Stimulated activated CD4-positive, alpha-beta T cell treated with anti-CD3 and anti-CD28 coated beads, TNF-alpha, amount 100 ng/mL, for 24 hours (primary cell): ENCODE data around the gene ANGPTL8.

Experiments used
- DNase-seq, 3 experiments: peaks; one replicate each; pipeline ENCODE4 v3.0.0-alpha.2; 2020; ENCODE audit warnings: low read depth in 3 of 3

ANGPTL8 gene

DNA sequence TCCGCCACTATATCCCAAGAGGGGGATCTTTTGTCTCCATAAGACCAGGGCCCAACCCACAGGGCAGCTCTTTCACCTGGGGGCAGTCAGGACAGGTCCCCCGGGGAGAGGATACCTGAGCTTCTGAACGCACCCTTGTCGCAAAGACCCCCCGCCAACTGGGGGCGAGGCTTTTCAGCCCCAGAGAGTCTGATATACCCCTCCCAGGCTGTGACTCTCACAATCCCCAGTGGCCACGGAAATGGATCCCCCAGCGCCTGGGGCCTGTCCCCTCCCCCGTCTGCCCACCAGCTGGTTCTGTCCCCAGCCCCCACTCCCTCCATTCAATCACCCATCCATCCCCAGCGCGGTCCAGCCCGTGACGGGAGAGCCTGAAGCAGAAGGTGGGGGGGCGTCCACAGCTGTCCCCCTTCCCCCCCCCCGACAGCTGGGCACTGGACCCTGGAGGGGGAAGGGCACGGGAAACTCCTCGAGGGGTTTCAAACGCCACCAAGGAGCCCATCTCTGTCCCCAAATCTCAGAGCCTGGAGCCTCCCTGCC is 22.1 kb downstream of the ANGPTL8 start:
- DNase-seq, result no peak

DNA sequence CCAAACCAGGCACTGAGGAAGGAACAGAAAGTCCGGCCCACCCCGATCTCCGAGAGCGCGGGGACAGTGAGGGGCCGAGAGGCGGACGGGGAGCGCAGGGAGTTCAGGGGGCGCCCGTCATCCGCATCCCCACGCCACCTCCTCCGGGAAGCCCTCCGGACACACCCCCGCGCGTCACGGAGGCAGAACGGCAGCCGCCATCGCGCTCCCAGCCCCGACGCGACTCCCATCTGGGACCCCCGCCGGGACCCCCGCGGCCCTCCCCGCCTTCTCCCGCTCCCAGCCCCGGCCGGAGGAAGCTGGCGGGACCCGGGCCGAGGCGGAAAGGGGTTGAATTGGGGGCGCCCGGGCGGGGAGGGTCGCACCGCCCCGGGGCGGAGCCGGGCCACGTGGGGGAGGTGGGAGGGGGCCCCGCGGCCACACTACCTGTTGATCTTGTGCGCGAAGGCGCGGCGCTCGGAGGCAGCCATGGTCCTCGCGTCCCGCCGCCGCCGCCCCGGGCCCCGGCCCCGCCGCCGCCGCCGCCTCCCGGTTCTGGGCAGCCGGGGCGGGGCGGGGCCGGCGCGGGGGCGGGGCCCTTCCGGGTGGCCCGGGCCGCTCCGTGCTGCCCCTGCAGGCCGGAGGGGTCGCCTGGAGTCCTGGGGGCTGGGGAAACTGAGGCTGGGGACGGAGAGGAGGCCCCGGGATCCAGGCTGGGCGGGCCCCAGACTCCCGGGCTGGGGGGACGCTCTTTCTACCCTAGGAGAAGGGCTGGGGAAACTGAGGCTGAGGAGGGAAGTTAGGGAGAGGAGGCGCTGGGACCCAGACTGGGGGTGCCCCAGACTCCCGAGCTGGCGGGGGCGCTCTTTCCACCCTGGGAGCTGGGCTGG is 22.8 kb downstream of the ANGPTL8 start, which contains the start of gene DOCK6:
DOCK6 (minus strand) TSS at position 554 of the 869 bp plus-strand sequence; CDS start at position 470, 84 bp downstream.
- DNase-seq, result peak in 1 of 3 experiments; percentile 24

DNA sequence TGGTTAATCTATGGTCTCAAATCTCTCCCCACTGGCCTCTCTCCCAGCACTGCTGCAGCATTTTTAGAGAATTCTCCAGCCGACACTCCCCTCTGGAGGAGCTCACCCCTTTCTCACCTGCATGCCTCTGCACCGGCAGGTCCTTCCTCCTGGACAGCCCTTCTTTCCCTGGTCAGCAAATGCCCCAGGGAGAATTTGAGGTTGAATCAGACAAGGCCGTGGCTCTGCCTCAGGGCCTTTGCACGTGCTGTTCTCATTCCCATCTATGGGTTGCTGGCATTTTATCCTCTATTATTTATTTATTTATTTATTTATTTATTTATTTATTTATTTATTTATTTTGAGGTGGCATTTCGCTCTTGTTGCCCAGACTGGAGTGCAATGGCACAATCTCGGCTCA is 24.3 kb downstream of the ANGPTL8 start:
- DNase-seq, result no peak

DNA sequence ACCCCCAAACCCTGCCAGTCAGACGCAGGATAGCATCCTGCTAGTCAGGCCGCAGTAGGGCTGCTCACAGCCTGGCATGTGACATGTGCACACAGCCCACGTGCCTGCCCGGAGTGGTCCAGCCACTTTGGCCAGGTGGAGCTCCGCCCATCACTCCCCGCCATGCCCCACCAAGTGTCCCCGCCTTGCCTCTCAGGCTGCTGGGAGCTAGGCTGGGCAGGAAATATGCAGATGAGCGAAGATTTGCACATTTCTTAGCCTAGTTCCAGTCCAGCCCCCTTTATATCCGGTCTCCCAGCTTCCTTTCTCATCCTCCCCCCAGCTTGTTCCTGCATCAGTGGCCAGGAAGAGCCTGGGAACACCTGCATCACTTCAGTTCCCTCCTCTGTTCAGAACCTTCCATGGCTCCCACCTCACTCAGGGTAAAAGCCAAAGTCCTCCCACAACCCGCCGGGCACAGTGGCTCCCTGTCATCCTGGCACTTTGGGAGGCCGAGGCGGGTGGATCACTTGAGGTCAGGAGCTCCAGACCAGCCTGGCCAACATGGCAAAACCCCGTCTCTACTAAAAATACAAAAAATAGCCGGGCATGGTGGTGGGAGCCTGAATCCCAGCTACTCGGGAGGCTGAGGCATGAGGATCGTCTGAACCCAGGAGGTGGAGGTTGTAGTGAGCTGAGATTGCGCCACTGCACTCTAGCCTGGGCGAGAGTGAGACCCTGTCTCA is 25.2 kb downstream of the ANGPTL8 start:
- DNase-seq, result no peak

DNA sequence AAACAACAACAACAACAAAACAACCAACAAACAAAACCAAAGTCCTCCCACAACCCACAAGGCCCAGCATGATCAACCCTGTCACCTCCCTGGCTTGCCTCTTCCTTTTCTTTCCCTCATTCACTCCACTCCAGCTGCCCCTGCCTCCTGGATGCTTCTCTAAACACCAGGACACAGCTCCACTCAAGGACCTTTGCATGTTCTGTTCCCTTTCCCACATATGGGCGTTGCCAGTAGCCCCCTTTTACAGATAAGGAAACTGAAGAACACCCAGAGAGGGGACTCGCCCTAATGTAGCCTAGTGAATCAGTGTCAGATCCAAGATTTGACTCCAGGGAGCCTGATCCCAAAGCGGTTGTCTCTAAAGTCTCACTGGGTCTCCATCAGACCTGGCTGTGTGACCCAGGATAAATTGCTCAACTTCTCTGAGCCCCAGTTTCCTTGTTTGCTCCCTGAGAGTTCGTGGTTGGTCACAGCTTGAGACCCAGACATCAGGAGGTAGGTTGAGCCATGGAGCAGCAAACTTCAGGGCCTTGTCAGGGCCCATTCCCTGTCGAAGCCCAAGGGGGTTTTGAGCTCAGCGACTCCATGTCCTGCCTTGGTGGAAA is 25.9 kb downstream of the ANGPTL8 start:
- DNase-seq, result no peak

DNA sequence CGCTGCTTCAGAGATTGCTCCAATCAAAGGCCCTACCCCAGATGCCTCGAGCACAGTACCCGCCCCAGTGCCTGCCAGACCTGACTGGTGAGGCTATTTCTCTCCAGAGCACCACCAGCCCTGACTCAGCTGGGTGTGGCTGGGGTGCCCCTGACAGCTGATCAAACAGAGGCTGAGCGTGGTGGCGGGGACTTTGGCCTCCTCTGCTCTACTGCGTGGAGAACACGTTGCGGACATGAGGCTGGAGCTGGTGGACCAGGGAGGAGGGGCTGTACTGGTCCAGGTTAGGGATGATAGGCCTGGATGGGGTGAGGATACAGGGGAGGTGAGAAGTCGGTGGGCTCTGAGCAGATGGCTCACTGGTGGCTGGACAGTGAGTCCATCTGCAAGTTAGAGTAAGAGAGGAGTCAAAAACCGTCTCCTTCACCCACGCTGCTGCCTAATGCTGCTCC is 26.4 kb downstream of the ANGPTL8 start:
- DNase-seq, result no peak

DNA sequence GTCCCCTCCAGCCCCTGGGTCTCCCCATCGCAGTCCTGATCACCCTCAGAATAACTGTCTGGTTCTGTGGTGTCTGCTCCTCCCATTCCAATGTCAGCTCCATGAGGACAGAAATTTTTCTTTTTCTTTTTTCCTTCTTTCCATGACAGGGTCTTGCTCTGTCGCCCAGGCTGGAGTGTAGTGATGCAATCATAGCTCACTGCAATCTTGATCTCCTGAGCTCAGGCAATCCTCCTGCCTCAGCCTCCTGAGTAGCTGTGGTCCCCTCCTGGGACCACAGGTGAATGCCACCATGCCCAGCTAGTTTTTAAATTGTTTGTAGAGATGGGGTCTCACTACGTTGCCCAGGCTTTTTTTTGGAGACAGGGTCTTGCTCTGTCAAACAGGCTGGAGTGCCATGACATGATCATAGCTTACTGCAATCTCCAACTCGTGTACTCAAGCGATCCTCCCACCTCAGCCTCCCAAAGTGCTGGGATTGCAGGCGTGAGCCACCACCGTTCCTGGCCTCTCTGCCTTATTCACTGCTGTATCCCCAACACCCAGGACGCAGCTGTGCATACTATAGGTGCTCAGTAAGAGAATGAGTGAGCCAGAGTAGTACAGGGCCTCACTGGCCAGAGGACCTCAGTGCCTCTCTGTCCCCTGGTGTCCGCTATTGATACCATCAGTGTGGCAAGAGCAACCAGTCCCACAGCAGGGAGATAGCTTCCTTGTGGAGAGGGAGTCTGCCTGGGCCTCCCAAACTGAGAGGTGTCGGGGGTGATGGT is 28.1 kb downstream of the ANGPTL8 start:
- DNase-seq, result no peak

DNA sequence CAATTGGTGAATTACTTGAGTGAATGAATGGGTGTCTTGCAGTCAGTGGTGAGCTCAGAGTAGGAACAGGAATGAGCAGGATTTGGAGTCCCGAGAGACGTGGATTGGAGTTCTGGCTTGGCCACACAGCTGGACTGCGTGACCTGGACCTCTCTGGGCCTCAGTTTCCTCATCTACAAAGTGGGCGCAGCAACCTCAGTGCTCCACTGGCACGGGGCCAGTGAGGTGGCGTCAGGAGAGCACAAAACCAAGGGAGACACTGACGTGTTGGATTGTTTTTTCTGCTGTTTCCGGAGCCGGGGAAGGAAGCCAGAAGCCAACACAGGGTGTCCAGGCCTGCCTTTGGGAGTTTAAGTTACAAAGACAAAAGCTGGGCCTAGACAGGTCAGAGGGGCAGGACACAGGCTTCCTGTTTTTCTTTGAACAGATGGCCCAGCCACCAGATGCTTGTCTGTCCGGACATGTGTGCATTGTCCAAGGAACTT is 29.4 kb downstream of the ANGPTL8 start:
- DNase-seq, result no peak

DNA sequence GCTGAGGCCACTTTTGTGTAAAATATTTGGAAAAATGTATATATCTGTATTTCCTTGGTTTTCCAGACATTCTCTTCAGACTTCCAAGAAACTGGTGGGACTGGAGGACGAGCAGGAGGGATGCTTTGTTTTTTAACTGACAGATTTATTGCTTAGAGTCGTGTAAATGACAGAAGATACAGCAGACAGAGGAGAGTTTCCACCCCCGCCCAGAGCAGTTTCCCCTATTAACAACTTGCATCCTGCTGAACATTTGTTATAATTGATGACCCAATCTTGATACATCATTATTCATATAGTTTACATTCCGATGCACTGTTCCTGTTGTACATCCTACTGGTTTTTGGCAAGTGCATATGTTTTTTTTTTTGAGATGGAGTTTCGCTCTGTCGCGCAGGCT is 30.0 kb downstream of the ANGPTL8 start:
- DNase-seq, result no peak

DNA sequence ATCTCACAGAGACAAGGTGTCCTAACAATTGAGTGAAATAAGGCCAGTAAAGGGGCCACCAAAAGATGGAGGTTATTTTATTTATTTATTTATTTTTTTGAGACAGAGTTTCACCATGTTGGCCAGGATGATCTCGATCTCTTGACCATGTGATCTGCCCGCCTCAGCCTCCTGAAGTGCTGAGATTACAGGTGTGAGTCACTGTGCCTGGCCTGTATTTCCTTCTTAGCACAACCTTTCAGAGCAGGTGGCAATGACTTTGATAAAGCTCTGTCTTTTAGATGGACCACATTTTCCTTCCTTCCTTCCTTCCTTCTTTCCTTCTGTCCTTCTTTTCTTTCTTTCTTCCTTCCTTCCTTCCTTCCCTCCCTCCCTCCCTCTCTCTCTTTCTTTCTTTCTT is 33.9 kb downstream of the ANGPTL8 start:
- DNase-seq, result no peak

DNA sequence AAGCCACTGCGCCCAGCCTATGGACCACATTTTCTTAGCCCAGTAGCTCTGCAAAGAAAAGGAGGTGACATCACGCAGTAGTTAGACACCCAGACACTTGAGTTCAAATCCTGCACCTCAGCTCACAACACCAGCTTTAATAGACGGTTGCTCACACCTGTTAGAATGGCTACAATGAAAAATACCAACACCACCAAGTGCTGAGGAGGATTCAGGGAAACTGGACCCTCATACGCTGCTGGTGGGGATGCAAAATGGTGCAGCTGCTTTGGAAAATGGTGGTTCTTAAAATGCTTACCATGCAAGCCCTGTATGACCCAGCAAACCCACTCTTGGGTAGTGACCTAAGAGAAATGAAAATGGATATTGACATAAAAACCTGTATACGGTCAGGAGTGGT is 34.6 kb downstream of the ANGPTL8 start:
- no peak for DNase-seq

DNA sequence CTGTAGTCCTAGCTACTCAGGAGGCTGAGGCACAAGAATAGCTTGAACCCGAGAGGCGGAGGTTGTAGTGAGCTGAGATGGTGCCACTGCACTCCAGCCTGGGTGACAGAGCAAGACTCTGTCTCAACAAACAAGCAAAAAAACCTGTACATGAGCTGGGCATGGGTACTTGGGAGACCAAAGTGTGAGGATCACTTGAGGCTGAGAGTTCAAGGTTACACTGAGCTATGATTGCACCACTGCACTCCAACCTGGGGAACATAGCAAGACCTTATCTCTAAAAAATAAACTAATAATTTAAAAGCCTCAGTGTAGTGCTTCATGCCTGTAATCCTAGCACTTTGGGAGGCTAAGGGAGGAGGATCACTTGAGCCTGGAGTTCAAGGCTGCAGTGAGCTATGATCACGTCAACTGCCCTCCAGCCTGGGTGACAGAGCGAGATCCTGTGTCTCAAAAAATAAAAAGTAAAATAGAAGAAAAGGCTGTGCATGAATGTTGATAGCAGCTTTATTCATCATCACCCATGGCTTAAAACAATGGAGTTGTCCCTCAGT is 35.2 kb downstream of the ANGPTL8 start:
- DNase-seq, result no peak

DNA sequence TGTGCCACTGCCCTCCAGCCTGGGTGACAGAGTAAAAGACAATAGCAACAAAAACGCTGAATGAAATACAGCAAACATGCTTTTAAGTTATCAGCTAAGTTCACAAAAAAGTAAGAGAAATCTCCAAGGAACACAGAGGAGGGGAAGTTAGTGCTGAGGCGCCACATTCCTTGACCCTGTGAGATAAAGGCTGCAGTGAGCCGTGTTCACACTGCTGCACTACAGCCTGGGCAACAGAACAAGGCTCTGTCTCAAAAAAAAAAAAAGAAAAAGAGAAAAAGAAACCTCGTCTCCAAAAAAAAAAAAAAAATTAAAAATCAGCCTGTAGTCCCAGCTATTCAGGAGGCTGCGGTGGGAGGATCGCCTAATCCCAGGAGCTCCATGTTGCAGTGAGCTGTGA is 39.3 kb downstream of the ANGPTL8 start:
- DNase-seq, result no peak

DNA sequence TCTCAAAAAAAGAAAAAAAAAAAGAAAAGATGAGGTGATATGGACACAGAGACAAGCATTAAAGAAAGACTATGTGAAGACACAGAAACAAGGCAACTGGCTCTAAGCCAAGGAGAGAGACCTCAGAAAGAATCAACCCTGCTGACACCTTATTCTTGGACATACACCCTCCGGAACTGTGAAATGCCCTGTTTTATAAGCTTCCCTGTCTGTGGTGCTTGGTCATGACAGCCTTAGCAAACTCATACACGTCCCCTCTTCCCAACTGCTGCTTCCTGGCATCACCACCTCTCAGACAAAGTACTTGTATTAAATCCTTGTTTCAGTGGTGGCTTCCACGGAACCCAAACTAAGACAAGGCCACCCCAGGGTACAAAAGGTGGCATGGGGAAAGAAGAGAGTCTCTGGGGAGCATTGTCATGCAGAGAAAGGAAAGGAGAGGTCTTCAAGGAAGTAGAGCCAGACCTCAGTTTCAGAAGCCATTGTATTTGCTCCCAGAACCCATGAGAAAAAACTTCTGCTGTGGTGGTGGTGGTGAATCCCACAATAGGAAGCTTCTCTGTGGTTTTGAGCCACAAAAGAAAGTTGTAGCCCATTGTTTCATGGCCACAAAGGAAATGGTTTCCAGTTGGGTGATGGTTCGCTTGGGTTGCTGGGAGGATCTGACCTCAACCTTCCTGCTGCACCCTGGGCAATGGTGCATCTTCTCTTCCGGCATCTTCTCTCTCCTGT is 40.3 kb downstream of the ANGPTL8 start:
- peak in 1 of 3 experiments; percentile 12 for DNase-seq

DNA sequence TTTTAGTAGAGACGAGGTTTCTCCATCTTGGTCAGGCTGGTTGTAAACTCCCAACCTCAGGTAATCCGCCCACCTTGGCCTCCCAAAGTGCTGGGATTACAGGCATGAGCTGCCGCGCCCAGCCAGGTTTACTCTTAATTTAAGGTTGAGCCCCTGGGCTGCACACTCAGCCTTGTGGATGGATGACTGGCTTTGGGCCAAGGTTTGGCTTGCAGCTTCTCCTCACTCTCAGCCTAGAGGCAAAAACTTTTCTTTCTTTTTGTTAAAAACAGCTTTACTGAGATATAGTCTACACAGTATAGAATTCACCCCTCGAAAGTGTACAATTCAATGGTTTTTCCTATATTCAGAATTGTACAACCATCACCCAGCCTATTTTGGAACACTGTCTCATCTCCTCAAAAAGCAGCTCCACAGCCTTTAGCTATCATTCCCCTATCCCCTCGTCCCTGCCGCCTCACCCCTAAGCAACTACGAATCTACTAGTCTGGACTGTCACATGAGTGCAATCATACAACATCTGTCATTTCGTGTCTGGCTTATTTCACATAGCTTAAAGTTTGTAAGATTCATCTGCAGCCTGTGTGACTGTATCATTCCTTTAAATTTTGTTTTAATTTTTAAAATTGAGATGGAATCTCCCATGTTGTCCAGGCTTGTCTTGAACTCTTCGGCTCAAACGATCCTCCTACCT is 42.1 kb downstream of the ANGPTL8 start:
- no peak for DNase-seq

DNA sequence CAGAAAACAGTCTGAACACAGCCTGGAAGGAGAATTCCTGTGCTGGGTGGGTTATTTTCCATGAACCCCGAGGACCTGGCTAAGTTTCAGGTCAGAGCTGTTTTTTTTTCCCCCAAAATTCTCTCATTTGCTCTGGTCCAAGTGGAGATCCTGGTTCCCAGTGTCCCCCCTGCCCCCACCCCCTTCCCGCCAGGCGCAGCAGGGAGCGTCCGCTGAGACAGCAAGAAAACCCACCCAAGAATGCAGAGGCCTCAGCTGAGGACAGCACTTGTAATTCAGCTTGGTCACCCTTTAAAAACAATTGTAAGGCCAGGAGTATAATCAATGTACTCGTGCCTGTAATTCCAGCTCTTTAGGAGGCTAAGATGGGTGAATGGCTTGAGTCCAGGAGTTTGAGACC is 45.1 kb downstream of the ANGPTL8 start:
- DNase-seq, result no peak

DNA sequence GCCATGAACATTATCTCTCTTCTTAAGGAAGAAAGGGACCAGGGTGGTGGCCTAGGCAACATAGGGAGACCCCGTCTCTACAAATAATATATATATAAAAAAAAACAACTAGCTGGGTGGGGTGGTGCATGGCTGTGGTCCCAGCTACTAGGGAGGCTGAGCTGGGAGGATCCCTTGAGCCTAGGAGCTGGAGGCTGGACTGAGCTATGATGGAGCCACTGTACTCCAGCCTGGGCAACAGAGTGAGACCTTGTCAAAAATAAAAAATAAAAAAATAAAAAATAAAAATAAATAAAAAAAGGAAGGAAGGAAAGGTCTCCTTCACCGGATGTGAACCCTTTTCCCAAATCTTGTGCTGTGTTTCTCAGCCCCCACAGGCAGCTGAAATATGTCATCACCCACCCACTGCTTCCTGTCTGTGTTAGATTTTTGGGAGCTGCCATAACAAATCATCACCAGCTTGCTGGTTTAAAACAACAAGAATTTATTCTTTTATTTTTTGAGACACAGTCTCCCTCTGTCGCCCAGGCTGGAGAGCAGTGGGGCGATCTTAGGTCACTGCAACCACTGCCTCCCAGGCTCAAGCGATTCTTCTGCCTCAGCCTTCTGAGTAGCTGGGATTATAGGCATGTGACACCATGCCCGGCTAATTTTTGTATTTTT is 47.0 kb downstream of the ANGPTL8 start:
- no peak for DNase-seq

DNA sequence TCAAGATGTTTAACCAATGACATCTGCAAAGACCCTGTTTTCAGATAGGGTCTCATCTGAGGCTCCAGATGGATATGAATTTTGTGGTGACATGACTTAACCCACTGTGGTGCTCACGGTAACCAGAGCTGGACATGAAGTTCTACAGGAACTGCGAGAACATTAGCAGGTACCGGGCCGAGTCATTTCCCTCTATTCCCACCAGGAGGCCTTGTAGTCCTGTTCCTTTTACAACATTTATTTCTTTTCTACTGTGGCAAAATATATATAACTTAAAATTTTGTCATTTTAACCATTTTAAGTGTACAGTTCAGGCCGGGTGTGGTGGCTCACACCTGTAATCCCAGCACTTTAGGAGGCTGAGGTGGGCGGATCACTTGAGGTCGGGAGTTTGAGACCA is 48.9 kb downstream of the ANGPTL8 start:
- DNase-seq, result no peak

DNA sequence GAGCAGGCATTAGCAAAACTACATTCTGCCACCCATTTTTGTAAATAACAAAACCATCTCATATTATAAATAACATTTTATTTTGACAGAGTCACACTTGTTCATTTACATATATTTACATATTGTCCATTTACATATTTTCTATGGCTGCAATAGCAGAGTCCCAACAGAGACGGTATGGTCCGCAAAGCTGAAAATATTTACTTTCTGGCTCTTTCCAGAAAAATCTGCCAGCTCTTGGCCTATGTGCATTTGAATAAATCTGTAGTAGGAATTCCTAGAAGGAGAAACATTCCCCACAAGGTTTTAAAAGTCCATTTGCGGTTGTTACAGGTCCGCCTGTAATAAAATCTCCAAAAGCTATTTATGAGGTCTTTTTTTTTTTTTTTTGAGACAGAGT is 50.8 kb downstream of the ANGPTL8 start:
- no peak for DNase-seq
